MG63 (cell line): ENCODE data around the gene FBXO36. TPM values are rescaled to one million over a fixed set of nuclear protein-coding genes. Genes with fewer than 3 reads are reported as not detected.
A peak's percentile ranks its signal among the peaks of the same experiment; 100 is the strongest.

ENCODE experiments used
- DNase-seq: peaks from one replicate; pipeline ENCODE4 v3.0.0-alpha.2; 2020
- H3K27me3 ChIP-seq: fragments of 250-450 bp; sonication (Bioruptor Pico); 2 replicates; pipeline ENCODE4 v1.5.1; 2020; ENCODE audit warnings: mild to moderate bottlenecking, moderate library complexity
- H3K36me3 ChIP-seq: fragments of 250-450 bp; sonication (Bioruptor Pico); 2 replicates; pipeline ENCODE4 v1.5.1; 2020; ENCODE audit warnings: mild to moderate bottlenecking, moderate library complexity
- H3K4me3 ChIP-seq: fragments of 250-450 bp; sonication (Bioruptor Pico); 2 replicates; pipeline ENCODE4 v1.5.1; 2020; ENCODE audit warnings: mild to moderate bottlenecking, moderate library complexity
- H3K9me3 ChIP-seq: fragments of 250-450 bp; sonication (Bioruptor Pico); 2 replicates; pipeline ENCODE4 v1.5.1; 2020; ENCODE audit warnings: mild to moderate bottlenecking, moderate library complexity
- total RNA-seq: library from RNA; depleted of rRNA; stranded (reverse); fragments of >200 nt; shearing (Covaris generic); gene quantifications from 2 replicates; pipeline ENCODE4 v1.2.3, GENCODE V29; 2014; ENCODE audit warnings: low replicate concordance

The FBXO36 gene
- total RNA-seq, 1 experiment from 2014 or later, result 0.56 TPM

DNA sequence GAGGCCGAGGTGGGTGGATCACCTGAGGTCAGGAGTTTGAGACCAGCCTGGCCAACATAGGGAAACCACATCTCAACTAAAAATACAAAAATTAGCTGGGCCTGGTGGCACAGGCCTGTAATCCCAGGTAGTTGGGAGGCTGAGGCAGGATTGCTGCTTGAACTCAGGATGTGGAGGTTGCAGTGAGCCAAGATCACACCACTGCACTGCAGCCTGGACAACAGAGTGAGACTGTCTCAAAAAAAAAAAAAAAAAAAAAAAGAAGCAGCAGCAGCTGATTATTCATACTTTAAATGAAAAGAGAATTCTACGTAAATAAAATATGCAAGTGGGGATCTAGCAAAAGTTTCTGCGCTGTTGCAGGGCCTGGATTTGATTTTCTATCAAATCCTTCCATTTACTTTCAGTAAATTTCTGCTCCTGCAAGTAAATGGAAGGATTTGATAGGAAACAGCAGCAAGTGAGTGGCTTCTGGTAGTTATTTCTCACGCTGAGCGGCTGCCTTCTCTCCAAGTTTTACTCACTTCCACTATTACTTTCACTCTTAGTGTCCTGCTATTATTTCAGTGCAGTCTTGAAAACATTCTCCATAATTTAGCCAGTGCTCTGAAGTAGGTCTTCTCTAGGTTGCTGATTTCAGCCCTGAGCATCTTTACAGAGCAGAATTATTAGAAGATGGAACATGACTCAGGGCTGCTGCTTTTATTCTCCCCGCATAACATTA, 78.0 kb downstream of the FBXO36 start:
- Histone ChIP-seq H3K9me3 (no peaks in the 10 kb centered on the region), H3K36me3 (no peaks in the 10 kb centered on the region), H3K4me3 (no peak overlapping the region), H3K27me3 (no peaks in the 10 kb centered on the region)
- no peak for DNase-seq

DNA sequence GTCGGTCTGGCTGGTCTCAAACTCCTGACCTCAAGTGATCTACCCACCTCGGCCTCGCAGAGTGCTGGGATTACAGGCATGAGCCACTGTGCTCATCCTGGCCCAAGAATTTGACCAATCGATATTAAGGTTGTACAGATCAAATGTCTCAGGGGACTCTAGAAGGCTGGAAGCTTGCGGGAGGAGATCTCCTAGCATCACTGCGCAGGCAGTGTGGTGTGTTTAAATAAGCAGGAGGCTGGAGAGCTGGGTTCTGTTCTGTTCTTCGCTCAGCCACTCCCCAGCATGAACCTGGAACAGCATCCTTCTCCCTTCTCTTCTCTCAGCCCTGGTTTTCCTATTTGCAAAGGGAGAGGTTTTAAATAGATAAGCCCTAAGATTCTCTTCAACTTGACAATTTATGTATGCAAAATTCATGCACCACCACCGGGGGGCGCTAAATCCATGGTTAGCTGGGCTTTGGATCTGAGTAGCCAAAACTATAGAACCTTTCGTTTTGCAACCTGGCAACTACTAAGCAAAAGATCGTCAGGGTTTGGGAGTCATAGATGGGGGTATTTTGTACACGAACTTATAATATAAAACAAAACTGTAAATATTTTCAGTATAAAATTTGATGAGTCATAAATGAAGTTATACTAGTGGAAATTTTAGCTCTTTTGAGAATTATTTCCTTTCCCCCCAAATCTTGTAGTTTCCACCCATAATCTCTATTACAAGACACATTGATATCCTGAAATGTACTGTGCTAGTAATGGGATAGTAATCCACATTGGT, 85.8 kb downstream of the FBXO36 start:
- no peak overlapping the region; the same call in 1 of the 2 replicates for H3K4me3 ChIP-seq
- no peaks in the 10 kb centered on the region for H3K9me3 ChIP-seq
- no peaks in the 10 kb centered on the region for H3K27me3 ChIP-seq
- DNase-seq, result peak; percentile 63
- no peaks in the 10 kb centered on the region for H3K36me3 ChIP-seq

DNA sequence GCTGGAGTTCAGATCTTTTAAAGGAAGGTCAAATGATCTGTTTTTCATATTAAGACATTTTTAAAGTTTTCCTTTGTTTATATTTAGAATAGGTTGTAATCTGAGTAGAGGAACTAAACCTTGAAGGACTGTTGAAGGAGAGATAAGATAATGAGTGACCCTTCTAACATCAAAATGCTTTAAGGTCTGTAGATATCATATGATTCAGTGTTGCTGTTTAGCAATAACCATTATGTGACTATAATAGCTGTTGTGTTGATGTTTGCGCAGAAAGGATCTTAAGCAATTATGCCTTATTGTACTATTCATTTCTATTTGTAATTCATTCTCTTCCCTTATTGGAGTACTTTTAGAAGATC, 86.4 kb downstream of the FBXO36 start:
- Histone ChIP-seq H3K9me3 (no peaks in the 10 kb centered on the region), H3K27me3 (no peaks in the 10 kb centered on the region), H3K4me3 (no peak overlapping the region), H3K36me3 (no peaks in the 10 kb centered on the region)
- no peak for DNase-seq

DNA sequence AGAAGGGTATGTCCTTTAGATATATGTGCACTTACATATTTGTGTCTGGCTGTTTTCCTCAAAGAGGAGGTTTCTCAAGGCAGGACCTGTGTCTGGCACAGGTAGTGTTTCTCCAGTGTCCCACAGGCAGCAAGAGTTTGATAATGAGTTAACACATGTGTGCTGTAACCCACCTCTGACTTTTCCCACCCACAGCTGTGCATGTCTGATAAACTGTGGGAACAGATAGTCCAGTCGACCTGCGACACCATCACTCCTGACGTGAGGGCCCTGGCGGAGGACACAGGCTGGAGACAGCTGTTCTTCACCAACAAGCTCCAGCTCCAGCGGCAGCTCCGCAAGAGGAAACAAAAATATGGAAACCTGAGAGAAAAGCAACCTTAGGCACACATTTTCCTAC, 88.2 kb downstream of the FBXO36 start:
- no peak overlapping the region for H3K4me3 ChIP-seq
- no peaks in the 10 kb centered on the region for H3K9me3 ChIP-seq

DNA sequence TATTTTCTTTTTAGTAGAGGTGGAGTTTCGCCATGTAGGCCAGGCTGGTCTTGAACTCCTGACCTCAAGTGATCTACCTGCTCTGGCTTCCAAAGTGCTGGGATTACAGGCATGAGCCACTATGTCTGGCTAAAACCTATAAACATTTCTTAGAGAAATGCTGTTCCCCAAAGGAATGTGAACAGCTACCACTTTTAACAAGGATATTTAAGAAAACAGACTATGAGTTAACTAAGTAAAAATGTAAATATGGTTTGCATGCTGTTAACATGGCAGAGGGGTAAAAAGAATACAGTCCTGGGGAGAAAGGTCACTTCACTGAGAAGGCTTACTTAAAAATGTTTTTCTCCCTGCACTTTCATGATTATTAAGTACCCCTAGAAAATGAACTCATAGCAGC, 89.3 kb downstream of the FBXO36 start:
- H3K4me3 ChIP-seq, result no peak overlapping the region
- no peaks in the 10 kb centered on the region for H3K9me3 ChIP-seq
- DNase-seq, result peak; percentile 9
- no peaks in the 10 kb centered on the region for H3K27me3 ChIP-seq
- H3K36me3 ChIP-seq, result no peaks in the 10 kb centered on the region

More for the DNA sequence above, 88.2 kb downstream of the FBXO36 start:
- Histone ChIP-seq H3K27me3 (no peaks in the 10 kb centered on the region), H3K36me3 (no peaks in the 10 kb centered on the region)
- no peak for DNase-seq

DNA sequence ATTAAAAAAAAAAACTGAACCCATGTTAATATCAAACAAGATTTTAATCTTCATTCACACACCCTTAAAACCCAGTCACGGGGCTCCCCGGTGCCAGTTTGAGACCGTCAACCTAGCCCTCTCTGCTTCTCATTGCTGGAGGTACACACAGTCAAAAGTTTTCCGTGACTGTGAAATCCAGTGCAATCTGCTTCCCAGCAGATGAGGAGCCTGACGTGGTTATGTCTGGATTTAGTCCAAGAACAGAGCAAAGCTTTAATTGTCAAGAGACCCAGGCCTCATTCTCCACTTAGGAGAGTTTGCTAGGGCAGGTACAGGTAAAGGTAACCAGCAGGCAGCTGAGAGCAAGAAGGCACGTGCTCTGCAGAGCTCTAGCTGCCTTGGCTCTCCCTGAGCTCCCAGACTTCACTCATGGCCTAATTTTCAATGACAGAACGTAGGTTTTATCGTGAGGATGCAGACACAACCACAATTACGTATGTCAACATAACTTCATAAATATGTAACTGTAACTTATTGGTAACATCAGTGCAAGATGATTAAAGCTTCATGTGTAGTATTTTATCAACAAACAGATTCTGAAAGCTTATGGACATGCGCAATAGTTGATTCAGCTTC, 90.1 kb downstream of the FBXO36 start:
- no peak overlapping the region for H3K4me3 ChIP-seq
- no peaks in the 10 kb centered on the region for H3K36me3 ChIP-seq
- H3K9me3 ChIP-seq, result no peaks in the 10 kb centered on the region
- no peaks in the 10 kb centered on the region for H3K27me3 ChIP-seq
- DNase-seq, result no peak

DNA sequence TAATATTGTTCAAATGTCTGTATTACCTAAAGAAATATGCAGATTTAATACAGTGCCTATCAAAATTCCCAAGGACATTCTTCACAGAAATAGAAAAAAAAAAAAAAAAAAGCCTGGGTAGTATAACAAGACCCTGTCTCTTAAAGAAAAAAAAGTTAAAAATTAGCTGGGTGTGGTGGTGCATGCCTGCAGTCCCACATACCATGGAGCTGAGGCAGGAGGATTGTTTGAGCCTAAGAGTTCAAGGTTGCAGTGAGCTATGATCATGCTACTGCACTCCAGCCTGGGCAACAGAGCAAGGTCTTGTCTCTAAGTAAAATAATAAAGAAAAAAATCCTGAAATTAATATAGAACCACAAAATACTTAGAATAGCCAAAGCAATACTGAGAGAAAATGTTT, 94.5 kb downstream of the FBXO36 start:
- no peaks in the 10 kb centered on the region for H3K36me3 ChIP-seq
- no peaks in the 10 kb centered on the region for H3K27me3 ChIP-seq
- H3K4me3 ChIP-seq, result no peak overlapping the region
- DNase-seq, result no peak
- H3K9me3 ChIP-seq, result no peaks in the 10 kb centered on the region

DNA sequence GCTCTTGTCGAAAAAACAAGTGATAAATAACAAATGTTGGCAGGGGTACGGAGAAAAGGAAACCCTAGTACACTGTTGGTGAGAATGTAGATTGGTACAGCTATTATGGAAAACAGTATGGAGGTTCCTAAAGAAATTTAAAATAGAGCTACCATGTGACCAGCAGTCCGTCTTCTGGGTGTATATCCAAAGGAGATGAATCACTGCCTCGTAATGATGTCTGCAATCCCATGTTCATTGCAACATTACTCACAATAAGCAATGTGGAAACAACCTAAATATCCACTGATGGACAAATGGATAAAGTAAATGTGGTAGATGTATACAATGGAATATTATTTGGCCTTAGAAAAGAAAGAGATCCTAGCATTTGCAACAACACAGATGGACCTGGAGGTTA, 95.8 kb downstream of the FBXO36 start:
- Histone ChIP-seq H3K9me3 (no peaks in the 10 kb centered on the region), H3K36me3 (no peaks in the 10 kb centered on the region), H3K4me3 (no peak overlapping the region), H3K27me3 (no peaks in the 10 kb centered on the region)
- DNase-seq, result peak; percentile 7

DNA sequence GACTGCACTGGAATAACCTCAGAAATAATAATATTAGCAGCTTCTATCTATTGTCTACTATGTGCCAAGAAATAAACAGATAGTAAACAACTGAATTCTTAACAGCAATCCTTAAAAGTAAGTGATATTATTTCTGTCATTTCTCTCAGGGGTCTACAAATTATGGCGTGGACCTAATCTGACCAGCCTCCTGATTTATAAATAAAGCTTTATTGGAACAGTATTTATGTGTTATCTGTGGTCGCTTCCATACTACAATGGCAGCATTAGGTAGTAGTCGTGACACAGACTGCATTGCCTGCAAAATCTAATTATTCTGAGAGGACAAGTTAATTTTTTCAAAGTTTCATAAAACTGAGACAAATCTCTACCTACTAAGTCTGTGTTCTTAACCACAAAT, 97.4 kb downstream of the FBXO36 start:
- no peaks in the 10 kb centered on the region for H3K27me3 ChIP-seq
- no peak overlapping the region for H3K4me3 ChIP-seq
- DNase-seq, result no peak
- no peaks in the 10 kb centered on the region for H3K36me3 ChIP-seq
- no peaks in the 10 kb centered on the region for H3K9me3 ChIP-seq

DNA sequence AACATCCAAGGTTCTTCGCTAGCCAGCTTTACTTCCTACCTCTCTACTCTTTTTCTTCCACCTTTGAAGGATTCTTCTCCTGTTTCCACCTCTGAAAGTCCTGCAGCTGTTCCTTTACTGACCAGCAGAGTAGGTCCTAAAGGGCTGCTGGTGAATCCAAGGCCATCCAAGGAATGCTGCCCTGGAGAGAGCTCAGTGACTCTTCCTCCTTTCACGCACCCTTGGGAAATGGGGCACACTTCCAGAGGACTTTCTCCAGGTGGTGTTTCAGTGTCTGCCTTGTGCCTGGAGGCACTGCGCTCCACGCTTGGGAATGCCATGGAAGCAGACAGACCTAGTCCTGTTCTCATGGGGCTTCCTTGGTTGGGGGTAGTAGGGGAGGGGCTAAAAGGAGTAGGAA, 101.0 kb downstream of the FBXO36 start:
- Histone ChIP-seq H3K27me3 (no peaks in the 10 kb centered on the region), H3K36me3 (no peaks in the 10 kb centered on the region), H3K9me3 (no peaks in the 10 kb centered on the region), H3K4me3 (no peak overlapping the region)
- DNase-seq, result no peak

DNA sequence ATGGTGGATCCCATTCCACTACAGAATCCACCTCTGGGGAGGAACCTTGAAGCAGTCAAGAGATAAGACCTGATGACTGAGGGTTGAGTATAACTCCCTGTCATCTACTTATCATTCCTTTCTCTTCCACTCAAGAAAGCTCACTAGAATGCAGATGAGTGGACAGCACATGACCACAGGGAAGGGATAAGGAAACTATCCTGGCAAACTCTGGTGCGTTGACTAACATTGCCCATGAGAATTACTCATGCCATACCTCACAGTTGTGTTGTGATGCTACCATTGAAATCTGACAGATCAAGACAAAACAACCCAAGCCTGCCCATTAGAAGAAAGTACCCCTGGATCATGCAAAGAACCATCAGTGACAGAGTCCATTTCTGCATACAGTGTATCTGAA, 119.9 kb downstream of the FBXO36 start:
- DNase-seq, result no peak
- H3K36me3 ChIP-seq, result no peaks in the 10 kb centered on the region
- H3K27me3 ChIP-seq, result no peaks in the 10 kb centered on the region
- no peak overlapping the region for H3K4me3 ChIP-seq
- no peaks in the 10 kb centered on the region for H3K9me3 ChIP-seq

DNA sequence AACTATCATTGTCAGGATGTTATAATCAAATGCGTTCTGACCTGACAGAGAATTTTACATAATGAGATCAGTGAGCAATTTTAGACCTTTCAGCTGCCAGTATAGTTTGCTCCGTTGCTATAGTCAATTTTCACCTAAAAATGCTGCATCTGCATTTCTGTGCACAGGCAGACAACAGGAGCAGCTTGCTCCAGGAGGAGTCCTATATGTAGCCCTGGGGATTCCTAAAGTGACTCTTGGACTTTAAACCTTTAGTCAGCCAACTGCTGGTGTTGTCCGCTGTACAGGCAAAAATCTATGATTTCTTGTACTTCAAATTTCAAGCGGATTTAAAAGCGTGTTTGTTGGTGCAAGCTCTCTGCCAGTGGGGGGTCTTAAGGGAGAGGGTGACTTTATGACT, 120.7 kb downstream of the FBXO36 start:
- Histone ChIP-seq H3K4me3 (no peak overlapping the region), H3K27me3 (no peaks in the 10 kb centered on the region), H3K36me3 (no peaks in the 10 kb centered on the region), H3K9me3 (no peaks in the 10 kb centered on the region)
- DNase-seq, result no peak

DNA sequence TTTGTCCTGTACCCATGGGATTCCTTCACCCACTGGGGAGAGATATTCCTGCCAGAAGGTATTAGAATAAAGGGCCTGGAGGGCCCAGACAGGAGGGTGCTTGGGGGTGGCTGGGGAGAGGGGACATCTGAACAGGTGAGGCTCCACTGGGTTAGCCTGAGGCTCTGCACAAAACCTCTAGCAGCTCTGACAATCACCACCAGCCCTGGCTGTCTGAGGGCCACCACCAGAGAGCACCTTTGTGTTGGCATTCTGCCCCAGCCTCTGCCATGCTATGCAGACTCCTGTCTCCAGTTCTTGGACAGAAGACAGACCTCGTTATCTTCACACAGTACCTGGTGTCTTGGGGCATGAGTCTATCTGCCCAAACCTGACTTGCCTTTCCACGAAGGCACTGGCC, 121.2 kb downstream of the FBXO36 start:
- no peaks in the 10 kb centered on the region for H3K27me3 ChIP-seq
- H3K9me3 ChIP-seq, result no peaks in the 10 kb centered on the region
- no peak overlapping the region for H3K4me3 ChIP-seq
- DNase-seq, result no peak
- no peaks in the 10 kb centered on the region for H3K36me3 ChIP-seq

DNA sequence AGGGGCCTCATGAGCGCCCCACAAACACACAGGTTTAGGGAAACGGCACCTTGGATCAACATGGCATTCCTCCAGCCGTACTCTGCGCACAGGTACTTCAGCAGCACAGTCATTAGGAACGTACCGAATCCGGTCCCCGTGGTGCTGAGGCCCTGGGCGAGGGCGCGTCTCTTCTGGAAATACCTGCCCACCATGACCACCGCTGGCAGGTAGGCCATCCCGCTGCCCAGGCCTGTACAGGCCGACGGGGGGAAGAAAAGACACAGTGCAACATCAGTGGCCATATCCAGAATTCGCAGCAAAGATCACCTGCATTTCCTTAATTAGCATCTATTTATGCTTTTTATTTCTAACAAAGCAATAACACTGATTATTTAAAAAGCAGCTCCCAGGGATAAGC, 124.2 kb downstream of the FBXO36 start:
- no peak for DNase-seq
- Histone ChIP-seq H3K4me3 (no peak overlapping the region), H3K9me3 (no peaks in the 10 kb centered on the region), H3K27me3 (no peaks in the 10 kb centered on the region), H3K36me3 (no peaks in the 10 kb centered on the region)

DNA sequence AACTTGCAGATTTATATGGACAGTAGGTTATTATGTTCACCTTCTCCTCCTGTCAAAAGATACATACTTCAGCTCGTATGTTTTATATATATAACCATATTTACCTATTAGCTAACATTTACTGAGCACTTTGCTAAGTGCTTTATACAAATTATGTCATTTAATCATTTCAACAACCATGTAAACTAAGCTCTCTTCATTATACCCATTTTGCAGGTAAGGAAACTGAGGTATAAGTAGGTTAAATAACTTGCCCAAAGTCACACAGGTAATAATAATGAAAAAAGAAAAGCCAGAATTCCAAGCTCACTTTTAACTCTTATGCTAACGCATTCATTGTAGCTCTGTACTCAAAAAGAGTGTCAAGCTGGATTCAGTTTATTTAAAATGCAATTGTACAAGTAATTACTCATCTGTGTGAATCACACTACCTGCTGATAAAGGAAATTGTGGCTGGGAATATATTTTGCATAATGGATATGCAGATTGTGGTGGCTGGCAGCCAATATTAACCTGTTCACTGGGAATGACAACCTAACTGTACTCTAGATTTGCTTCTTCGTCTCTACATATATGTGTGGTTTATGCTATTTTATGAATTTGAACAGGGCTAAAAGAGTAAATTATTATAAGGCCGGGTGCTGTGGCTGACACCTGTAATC, 125.8 kb downstream of the FBXO36 start:
- no peaks in the 10 kb centered on the region for H3K9me3 ChIP-seq
- no peaks in the 10 kb centered on the region for H3K27me3 ChIP-seq
- DNase-seq, result no peak
- H3K36me3 ChIP-seq, result no peaks in the 10 kb centered on the region
- no peak overlapping the region for H3K4me3 ChIP-seq

DNA sequence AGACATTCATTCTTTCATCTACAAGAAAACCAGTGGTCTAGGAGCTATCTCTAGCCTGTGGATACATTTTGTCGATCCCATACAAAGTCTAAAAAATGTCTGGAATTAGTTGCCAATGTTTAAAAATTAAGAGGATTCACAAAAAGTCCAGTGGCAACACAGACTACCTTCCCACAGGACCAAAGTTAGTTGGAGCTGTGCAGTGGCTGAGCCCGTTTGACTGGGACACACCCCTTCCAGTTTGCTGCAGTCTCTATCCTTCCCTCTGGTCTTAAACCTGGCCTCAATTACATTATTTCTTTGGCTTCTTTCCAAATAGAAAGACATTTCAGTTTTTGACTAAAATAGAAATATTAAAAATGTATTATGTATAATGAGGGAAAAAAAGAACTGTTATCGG, 127.8 kb downstream of the FBXO36 start:
- Histone ChIP-seq H3K4me3 (no peak overlapping the region), H3K27me3 (no peaks in the 10 kb centered on the region), H3K9me3 (no peaks in the 10 kb centered on the region), H3K36me3 (no peaks in the 10 kb centered on the region)
- DNase-seq, result no peak

DNA sequence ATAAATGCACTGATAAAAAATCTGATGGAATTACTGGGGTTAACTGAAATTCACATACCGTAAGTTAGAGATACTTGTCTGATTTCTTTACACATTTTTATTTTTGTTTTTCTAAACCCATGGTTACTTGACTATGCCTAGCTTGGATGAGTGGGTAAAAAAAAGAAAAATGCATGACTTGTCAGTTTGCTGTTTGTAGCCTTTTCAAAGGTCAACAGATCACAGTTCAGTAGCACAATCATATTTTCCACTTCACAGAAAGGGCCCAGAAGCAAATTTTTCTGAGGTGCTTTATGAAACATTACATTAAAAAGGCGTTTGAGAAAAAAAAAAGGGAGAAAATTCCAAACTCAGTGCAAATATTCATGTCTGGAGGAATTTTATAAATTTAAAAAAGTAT, 130.0 kb downstream of the FBXO36 start:
- Histone ChIP-seq H3K4me3 (no peak overlapping the region), H3K9me3 (no peaks in the 10 kb centered on the region), H3K36me3 (no peaks in the 10 kb centered on the region), H3K27me3 (no peaks in the 10 kb centered on the region)
- DNase-seq, result no peak
